Sigmoid colon (tissue), 4 donors: ENCODE data around the gene ANO4.

Experiments
- CTCF ChIP-seq, 4 experiments: fragments of 450-650 bp in 3 of 4; fragments of 200-600 bp in 1 of 4; IDR thresholded peaks; one replicate each; pipeline ENCODE4 v1.5.1; 2016 to 2019; ENCODE audit warnings: antibody characterized with exemption in 4 of 4, mild to moderate bottlenecking in 3 of 4, moderate library complexity in 2 of 4
- EP300 ChIP-seq, 4 donors: sonication (generic); formaldehyde crosslinking; IDR thresholded peaks; one replicate each; pipeline ENCODE4 v1.6.1; 2017; ENCODE audit warnings: antibody characterized with exemption in 4 of 4
- POLR2A ChIP-seq, 2 donors: fragments of 450-650 bp; IDR thresholded peaks; one replicate each; pipeline ENCODE4 v1.6.1; 2016; ENCODE audit warnings: antibody characterized with exemption in 2 of 2, mild to moderate bottlenecking in 2 of 2, moderate library complexity in 2 of 2
- POLR2AphosphoS5 ChIP-seq, 4 donors: sonication (generic); formaldehyde crosslinking; IDR thresholded peaks; one replicate each; pipeline ENCODE4 v1.6.1; 2017; ENCODE audit warnings: antibody characterized with exemption in 4 of 4

GRCh38 chr12:100758083-100758482, 36.5 kb upstream of the ANO4 start:
- TF ChIP-seq POLR2A (IDR thresholded peaks at IDR 0.05) (no peak), CTCF (IDR thresholded peaks at IDR 0.05) (no peak), POLR2AphosphoS5 (IDR thresholded peaks at IDR 0.05) (no peak), EP300 (IDR thresholded peaks at IDR 0.05) (no peak)
